Measurements from ENCODE around the gene RGS7BP. TPM values are rescaled to one million over a fixed set of nuclear protein-coding genes. Genes with fewer than 3 reads are reported as not detected.

The RGS7BP gene
- total RNA-seq, 2 experiments from 2014 or later: not detected

GRCh38 chr5:64576250-64576649 is 70.4 kb downstream of the RGS7BP start:
- H3K36me3 Mint-ChIP-seq (ENCODE audit: low read depth): no peaks in the 10 kb centered on the region
- H3K4me3 Mint-ChIP-seq: no peak overlapping the region
- H3K27me3 Mint-ChIP-seq: peaks cover 4% of the 10 kb centered on the region
- H3K4me1 Mint-ChIP-seq: no peaks in the 10 kb centered on the region
- no peak for DNase-seq
- no peak overlapping the region for H3K27ac Mint-ChIP-seq
- POLR2A ChIA-PET: no interaction called here
- CTCF ChIA-PET: no interaction called here
- H3K9me3 Mint-ChIP-seq: no peaks in the 10 kb centered on the region

GRCh38 chr5:64585646-64586045 is 79.8 kb downstream of the RGS7BP start:
- H3K27me3 Mint-ChIP-seq: peaks cover 5% of the 10 kb centered on the region
- no peak overlapping the region for H3K4me3 Mint-ChIP-seq
- ChIA-PET POLR2A (no interaction called here), CTCF (no interaction called here)
- no peaks in the 10 kb centered on the region for H3K36me3 Mint-ChIP-seq (ENCODE audit: low read depth)
- no peaks in the 10 kb centered on the region for H3K9me3 Mint-ChIP-seq
- no peaks in the 10 kb centered on the region for H3K4me1 Mint-ChIP-seq
- no peak overlapping the region for H3K27ac Mint-ChIP-seq
- DNase-seq: no peak

GRCh38 chr5:64587370-64587769 is 81.6 kb downstream of the RGS7BP start:
- no peaks in the 10 kb centered on the region for H3K36me3 Mint-ChIP-seq (ENCODE audit: low read depth)
- ChIA-PET CTCF (no interaction called here), POLR2A (no interaction called here)

DNA sequence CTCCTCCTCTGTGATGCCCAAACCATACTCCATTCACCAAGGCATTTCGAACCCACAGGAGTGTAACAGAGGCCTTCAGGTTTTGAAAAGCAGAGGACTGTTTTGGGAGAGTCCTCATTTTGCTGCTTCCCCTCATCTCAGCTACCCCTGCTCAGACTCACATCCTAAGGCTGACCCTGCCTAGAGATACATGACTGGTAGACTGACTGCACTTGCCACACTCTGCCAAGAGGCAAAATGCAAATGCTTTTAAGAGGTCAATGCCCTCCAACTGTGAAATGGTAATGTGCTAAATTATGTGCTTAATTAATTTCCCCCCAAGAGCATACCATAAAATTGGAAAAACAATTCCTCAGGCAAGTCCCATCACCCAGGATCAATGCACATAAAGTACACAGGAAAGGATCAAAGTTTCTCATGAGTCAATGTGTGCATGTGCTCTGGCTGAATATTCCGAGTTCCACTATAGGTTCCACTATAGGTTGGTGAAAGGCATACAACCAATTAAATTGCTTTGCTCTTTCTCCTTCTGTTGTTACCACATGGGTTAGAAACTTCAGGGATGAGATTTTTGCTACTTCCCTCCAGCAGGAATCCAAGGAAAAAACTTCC is 87.0 kb downstream of the RGS7BP start:
- Mint-ChIP-seq H3K27ac (no peak overlapping the region), H3K9me3 (no peaks in the 10 kb centered on the region), H3K4me1 (no peaks in the 10 kb centered on the region), H3K36me3 (ENCODE audit: low read depth) (no peaks in the 10 kb centered on the region), H3K27me3 (peaks cover 11% of the 10 kb centered on the region), H3K4me3 (no peak overlapping the region)
- CTCF ChIA-PET: no interaction called here
- DNase-seq: no peak
- POLR2A ChIA-PET: no interaction called here

More at GRCh38 chr5:64587370-64587769, 81.6 kb downstream of the RGS7BP start:
- Mint-ChIP-seq H3K27ac (no peak overlapping the region), H3K4me1 (no peaks in the 10 kb centered on the region), H3K27me3 (peaks cover 9% of the 10 kb centered on the region), H3K4me3 (no peak overlapping the region), H3K9me3 (no peaks in the 10 kb centered on the region)
- DNase-seq: no peak

DNA sequence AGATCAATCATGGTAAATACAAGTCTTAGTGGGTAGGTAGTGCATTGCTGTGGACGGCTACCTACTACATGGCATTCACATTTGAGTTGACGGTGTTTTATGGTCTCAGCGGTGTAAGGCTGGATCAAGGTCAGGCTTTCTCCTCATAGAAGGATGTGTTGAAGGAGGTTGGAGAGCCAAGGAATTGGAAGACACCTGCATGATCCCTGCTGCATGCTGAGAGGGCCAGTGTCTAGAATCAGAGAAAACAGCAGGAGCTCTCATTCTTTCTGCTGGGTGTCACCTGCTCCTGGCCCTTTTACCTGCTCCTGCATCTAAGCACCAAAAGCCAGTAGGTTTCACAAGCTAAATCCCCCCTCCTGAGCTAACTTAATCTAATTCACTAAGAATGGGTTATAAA is 88.2 kb downstream of the RGS7BP start:
- Mint-ChIP-seq H3K4me3 (no peak overlapping the region), H3K27me3 (peaks cover 8% of the 10 kb centered on the region), H3K4me1 (no peaks in the 10 kb centered on the region), H3K36me3 (ENCODE audit: low read depth) (no peaks in the 10 kb centered on the region), H3K27ac (no peak overlapping the region), H3K9me3 (no peaks in the 10 kb centered on the region)
- ChIA-PET CTCF (interaction anchor here (0.8 kb wide), 1 partner anchor 17 kb away, joined by 4 read pairs; no protein-coding TSS in a partner anchor), POLR2A (no interaction called here)
- DNase-seq: no peak

DNA sequence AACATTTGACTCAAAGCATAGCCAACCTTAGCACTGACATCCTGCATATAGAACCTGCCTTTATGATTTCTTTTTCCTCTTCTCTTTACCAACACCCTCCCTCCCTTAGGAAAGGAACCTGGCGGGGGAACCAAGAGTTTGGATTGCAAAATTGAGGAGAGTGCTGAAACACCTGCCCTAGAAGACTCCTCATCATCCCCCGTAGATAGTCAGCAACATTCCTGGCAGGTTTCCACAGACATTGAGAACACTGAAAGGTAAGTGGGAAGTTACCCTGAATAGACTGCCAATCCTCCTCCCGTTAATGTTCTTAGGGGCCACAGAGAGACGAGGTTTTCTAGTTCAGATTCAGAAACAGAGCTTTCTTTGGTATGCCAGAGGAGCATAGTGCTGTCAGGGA is 88.8 kb downstream of the RGS7BP start:
- DNase-seq: no peak
- H3K27ac Mint-ChIP-seq: no peak overlapping the region
- H3K27me3 Mint-ChIP-seq: peaks cover 8% of the 10 kb centered on the region
- no peak overlapping the region for H3K4me3 Mint-ChIP-seq
- H3K9me3 Mint-ChIP-seq: no peaks in the 10 kb centered on the region
- H3K4me1 Mint-ChIP-seq: no peaks in the 10 kb centered on the region
- ChIA-PET POLR2A (no interaction called here), CTCF (interaction anchor here (0.8 kb wide), 1 partner anchor 17 kb away, joined by 4 read pairs; no protein-coding TSS in a partner anchor)
- no peaks in the 10 kb centered on the region for H3K36me3 Mint-ChIP-seq (ENCODE audit: low read depth)

DNA sequence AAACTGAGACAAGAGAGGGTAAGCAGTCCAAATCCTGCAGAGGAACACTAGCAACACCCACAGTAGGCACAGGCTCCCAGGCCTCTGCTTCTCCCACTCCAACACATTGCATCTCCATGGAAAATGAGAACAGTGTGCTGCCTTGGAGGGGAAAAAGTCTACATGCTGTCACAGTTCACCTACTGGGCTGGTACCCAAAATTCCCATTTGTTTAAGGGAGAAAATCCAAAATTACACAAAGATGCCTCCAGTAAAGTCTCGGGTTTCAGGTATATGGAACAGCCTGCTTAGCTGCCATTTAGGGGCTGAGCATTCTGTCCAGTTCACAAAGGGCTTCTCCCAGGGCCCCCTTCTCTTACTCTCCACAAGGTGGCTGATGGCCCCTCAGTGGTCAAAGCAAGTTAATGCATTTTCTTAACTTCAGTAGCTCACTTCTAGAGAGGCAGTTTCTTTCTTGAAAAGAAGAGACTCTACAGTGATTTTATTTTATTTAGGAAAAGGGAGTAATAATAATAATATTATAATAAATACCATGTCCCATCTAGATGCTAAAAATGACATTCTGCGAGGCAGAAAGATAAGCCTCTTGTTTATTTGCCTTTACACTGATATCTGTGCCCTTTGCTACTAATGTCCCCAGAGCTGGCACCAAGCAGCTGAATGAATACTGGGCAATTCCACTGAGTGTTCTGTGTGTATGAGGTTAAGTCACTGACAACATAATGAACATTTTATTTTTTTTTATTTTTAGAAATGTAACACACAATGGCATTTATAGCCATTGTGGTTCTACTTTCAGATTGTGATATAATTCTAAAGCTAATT is 89.4 kb downstream of the RGS7BP start:
- no peaks in the 10 kb centered on the region for H3K36me3 Mint-ChIP-seq (ENCODE audit: low read depth)
- H3K4me3 Mint-ChIP-seq: no peak overlapping the region
- no peaks in the 10 kb centered on the region for H3K4me1 Mint-ChIP-seq
- POLR2A ChIA-PET: no interaction called here
- peaks cover 8% of the 10 kb centered on the region for H3K27me3 Mint-ChIP-seq
- H3K27ac Mint-ChIP-seq: no peak overlapping the region
- no peaks in the 10 kb centered on the region for H3K9me3 Mint-ChIP-seq
- DNase-seq: no peak
- CTCF ChIA-PET: no interaction called here

DNA sequence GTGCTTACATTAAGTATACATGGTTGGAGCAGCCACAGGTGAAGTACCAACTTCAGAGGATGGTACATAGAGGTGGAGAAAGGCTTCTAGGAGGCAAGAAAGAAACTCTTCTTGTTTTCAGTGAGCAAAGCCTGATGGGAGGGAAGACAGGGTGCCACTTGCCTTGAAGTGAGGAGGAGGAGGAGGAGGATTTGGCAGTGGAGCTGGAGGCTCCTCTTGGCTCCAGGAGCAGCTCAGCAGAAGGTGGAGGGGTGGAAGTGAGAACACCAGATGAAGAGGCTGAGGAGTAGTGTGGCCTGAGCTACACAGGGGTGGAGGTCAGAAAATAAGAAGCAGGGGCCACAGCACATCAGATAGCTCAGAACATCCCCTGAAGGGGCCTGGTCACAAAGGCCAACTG is 93.4 kb downstream of the RGS7BP start:
- H3K4me3 Mint-ChIP-seq: no peak overlapping the region
- H3K27me3 Mint-ChIP-seq: no peaks in the 10 kb centered on the region
- no peaks in the 10 kb centered on the region for H3K36me3 Mint-ChIP-seq (ENCODE audit: low read depth)
- no peak overlapping the region for H3K27ac Mint-ChIP-seq
- ChIA-PET POLR2A (no interaction called here), CTCF (no interaction called here)
- H3K4me1 Mint-ChIP-seq: no peaks in the 10 kb centered on the region
- DNase-seq: no peak
- H3K9me3 Mint-ChIP-seq: no peaks in the 10 kb centered on the region

- CTCF ChIA-PET: no interaction called here
- no peaks in the 10 kb centered on the region for H3K36me3 Mint-ChIP-seq (ENCODE audit: low read depth)
- no peak overlapping the region for H3K4me3 Mint-ChIP-seq
- peaks cover 5% of the 10 kb centered on the region for H3K27me3 Mint-ChIP-seq
- DNase-seq: no peak
- no peaks in the 10 kb centered on the region for H3K9me3 Mint-ChIP-seq
- no peak overlapping the region for H3K27ac Mint-ChIP-seq
- POLR2A ChIA-PET: no interaction called here
- H3K4me1 Mint-ChIP-seq: no peaks in the 10 kb centered on the region
Observed at GRCh38 chr5:64603676-64604075, 97.9 kb downstream of the RGS7BP start.

DNA sequence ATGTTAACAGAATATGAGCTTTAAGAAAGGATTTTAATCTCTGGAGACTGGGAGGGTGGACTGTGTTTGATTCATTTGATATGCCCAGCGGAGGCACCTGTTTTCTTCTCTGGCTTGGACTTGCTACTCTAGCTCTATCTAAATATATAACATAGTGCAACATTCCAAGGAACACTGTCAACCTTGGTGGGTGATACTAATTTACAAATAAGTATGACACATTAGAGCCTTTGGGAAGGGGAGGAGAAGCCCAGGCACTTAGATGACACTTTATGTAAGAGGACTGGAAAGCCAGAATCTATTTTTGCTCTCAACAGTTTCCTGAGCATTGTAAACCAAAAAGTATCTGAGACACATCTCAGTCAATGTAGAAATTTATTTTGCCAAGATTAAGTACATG is 101.1 kb downstream of the RGS7BP start:
- Mint-ChIP-seq H3K27ac (no peak overlapping the region), H3K36me3 (ENCODE audit: low read depth) (no peaks in the 10 kb centered on the region), H3K4me1 (no peaks in the 10 kb centered on the region), H3K4me3 (no peak overlapping the region), H3K9me3 (no peaks in the 10 kb centered on the region), H3K27me3 (peaks cover 20% of the 10 kb centered on the region)
- DNase-seq: no peak
- ChIA-PET CTCF (interaction anchor here (0.6 kb wide), 1 partner anchor 928 kb away, joined by 4 read pairs; no protein-coding TSS in a partner anchor), POLR2A (no interaction called here)

- Mint-ChIP-seq H3K27me3 (peaks cover 29% of the 10 kb centered on the region), H3K36me3 (ENCODE audit: low read depth) (no peaks in the 10 kb centered on the region), H3K9me3 (no peaks in the 10 kb centered on the region), H3K4me1 (no peaks in the 10 kb centered on the region), H3K27ac (no peak overlapping the region), H3K4me3 (no peak overlapping the region)
- ChIA-PET POLR2A (no interaction called here), CTCF (no interaction called here)
- peak; percentile 13 for DNase-seq
Observed at GRCh38 chr5:64612344-64612961, 106.6 kb downstream of the RGS7BP start.

GRCh38 chr5:64615895-64616294 is 110.1 kb downstream of the RGS7BP start:
- peaks cover 22% of the 10 kb centered on the region for H3K27me3 Mint-ChIP-seq
- H3K4me3 Mint-ChIP-seq: no peak overlapping the region
- no peak for DNase-seq
- CTCF ChIA-PET: no interaction called here
- H3K27ac Mint-ChIP-seq: no peak overlapping the region
- no peaks in the 10 kb centered on the region for H3K36me3 Mint-ChIP-seq (ENCODE audit: low read depth)
- H3K9me3 Mint-ChIP-seq: no peaks in the 10 kb centered on the region
- POLR2A ChIA-PET: no interaction called here
- H3K4me1 Mint-ChIP-seq: no peaks in the 10 kb centered on the region

- peaks cover 14% of the 10 kb centered on the region for H3K27me3 Mint-ChIP-seq
- H3K36me3 Mint-ChIP-seq (ENCODE audit: low read depth): no peaks in the 10 kb centered on the region
- ChIA-PET POLR2A (no interaction called here), CTCF (interaction anchor here (0.5 kb wide), 1 partner anchor 1019 kb away, joined by 3 read pairs; no protein-coding TSS in a partner anchor)
- DNase-seq: no peak
- no peaks in the 10 kb centered on the region for H3K4me1 Mint-ChIP-seq
- no peak overlapping the region for H3K4me3 Mint-ChIP-seq
- no peaks in the 10 kb centered on the region for H3K9me3 Mint-ChIP-seq
- no peak overlapping the region for H3K27ac Mint-ChIP-seq
Observed at GRCh38 chr5:64619609-64620008, 113.8 kb downstream of the RGS7BP start.

Data from activated CD4-positive, alpha-beta T cell treated with anti-CD3 and anti-CD28 coated beads, Interleukin-2, amount 10 ng/mL, durations not matched to agents 7 days and 5 days (primary cell).